Uterus (tissue), 2 donors: ENCODE measurements around the gene OSR1.

Experiments
- POLR2A ChIP-seq, 2 donors: fragments of 450-650 bp; IDR thresholded peaks; one replicate each; pipeline ENCODE4 v1.6.1; 2016; ENCODE audit warnings: antibody characterized with exemption in 2 of 2, mild to moderate bottlenecking in 1 of 2, moderate library complexity in 1 of 2
- TF ChIP-seq, protein P1 (sequence below), 4 experiments: fragments of 200-600 bp in 2 of 4; fragments of 450-650 bp in 2 of 4; sonication (generic) in 2 of 4; IDR thresholded peaks; one replicate each; pipeline ENCODE4 v1.5.1; 2016 to 2019; ENCODE audit warnings: antibody characterized with exemption in 4 of 4, mild to moderate bottlenecking in 2 of 4, moderate library complexity in 1 of 4

DNA sequence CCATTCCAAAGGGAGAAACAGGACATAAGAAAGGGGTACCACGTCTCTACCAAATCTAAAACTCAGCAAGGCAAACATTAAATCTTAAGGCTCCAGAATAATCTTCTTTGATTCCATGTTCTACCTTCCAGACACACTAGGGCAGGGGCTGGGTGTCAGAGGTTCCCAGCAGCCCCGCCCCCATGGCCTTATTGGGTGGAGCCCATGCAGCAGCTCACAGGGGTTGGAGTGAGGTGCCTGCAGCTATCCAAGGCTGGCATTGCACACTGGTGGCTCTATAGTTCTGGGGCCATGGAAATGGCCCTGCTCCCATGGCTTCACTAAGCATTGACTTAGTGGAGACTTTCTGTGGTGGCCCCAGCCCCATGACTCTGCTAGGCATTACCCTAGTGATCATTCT lies 14.9 kb upstream of the OSR1 start:
- TF ChIP-seq, protein P1, sequence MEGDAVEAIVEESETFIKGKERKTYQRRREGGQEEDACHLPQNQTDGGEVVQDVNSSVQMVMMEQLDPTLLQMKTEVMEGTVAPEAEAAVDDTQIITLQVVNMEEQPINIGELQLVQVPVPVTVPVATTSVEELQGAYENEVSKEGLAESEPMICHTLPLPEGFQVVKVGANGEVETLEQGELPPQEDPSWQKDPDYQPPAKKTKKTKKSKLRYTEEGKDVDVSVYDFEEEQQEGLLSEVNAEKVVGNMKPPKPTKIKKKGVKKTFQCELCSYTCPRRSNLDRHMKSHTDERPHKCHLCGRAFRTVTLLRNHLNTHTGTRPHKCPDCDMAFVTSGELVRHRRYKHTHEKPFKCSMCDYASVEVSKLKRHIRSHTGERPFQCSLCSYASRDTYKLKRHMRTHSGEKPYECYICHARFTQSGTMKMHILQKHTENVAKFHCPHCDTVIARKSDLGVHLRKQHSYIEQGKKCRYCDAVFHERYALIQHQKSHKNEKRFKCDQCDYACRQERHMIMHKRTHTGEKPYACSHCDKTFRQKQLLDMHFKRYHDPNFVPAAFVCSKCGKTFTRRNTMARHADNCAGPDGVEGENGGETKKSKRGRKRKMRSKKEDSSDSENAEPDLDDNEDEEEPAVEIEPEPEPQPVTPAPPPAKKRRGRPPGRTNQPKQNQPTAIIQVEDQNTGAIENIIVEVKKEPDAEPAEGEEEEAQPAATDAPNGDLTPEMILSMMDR (IDR thresholded peaks at IDR 0.05), result no peak
- no peak for TF ChIP-seq POLR2A (IDR thresholded peaks at IDR 0.05)
